T-helper 9 cell (primary cell): ENCODE results near the gene ERC1.
"Not testable (repeated sequence)": the region's sequence is repeated elsewhere in the genome, so short reads cannot be mapped to it uniquely, and the experiment has no call there.

Source experiments
- DNase-seq: peaks from one replicate; pipeline ENCODE4 v3.0.0-alpha.2; 2020

Gene ERC1

DNA sequence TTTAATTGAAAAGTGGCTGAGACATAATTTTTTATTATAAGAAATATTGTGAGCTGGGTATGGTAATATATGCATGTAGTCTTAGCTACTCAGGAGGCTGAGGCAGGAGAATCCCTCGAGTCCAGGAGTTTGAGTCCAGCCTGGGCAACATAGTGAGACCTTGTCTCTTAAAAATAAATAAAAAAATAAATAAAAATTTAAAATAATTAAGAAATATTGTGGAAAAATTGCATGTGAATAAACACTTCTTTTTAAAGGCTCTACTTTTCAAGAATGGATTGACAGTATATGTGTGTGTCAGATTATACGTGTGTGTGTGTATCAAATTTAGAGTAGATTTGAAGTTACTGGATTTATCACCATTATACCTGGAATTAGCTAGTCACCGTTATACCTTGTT, 43.2 kb downstream of the ERC1 start:
- no peak for DNase-seq

DNA sequence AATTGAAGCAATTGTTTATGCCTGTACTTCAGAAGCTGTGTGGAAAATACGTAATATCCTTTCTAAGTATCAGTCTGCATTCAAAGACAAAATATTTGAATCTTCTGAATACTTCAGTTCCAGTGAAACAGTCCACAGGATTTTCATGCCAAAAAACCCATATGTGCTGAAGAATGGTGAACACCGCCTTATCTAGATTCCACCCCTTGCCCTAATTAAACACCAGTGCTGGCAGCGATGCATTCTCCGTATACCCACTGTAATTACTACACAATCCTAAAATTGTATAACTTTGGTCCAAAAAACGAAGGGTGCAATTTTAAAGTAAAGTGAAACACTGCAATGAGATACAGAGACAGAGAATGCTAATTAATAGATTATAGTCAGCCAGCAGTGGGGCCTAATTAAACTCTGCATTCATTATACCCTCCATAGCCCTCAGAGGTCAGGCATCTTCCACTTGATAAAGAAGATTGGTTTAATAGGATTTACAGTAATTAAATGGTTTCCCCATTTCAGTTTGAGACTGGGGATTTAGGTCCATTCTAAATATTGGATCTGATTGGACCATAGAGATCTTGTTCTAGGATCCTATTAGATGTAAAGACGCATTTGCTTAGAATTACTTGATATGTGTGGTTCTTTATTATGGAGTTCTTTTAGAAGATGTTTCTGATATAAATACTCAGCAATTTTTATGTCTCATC, 43.9 kb downstream of the ERC1 start:
- no peak for DNase-seq

DNA sequence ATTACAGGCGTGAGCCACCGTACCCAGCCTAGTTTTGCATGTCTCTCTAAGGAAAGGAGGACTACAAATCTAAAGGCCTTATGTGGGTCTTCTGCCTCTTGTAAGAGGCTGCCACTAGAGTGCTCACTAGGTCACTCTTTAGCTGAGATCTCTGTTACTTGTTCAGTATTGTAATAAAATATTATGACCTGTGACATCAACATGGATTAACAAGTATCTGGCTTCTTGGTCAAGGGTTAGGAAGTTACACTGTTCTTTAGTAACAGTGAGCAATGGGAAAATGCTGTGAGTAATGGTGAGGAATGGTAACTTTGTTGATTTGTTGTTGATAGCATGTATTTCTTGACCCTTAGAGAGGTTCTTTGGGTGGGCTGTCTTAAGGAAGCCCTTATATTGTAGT, 50.5 kb downstream of the ERC1 start:
- DNase-seq = no peak

DNA sequence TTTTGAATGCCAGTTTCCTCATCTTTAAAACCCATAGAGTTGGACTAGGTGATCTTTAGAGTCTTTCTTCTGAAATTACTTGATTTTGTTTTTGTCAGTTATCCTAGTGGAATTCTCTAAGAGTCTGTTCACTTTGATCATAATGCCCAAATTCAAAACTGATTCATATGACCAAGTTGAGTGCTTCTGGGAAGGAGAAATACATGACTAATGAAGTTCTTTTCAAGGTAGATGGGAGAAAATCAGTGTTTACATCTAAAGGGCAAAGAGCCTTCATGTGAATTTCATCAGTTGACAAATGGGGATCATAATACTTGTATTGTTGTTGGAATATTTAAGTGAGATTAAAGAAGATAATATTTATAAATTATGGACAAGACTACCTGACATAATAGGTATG, 53.2 kb downstream of the ERC1 start:
- no peak for DNase-seq

DNA sequence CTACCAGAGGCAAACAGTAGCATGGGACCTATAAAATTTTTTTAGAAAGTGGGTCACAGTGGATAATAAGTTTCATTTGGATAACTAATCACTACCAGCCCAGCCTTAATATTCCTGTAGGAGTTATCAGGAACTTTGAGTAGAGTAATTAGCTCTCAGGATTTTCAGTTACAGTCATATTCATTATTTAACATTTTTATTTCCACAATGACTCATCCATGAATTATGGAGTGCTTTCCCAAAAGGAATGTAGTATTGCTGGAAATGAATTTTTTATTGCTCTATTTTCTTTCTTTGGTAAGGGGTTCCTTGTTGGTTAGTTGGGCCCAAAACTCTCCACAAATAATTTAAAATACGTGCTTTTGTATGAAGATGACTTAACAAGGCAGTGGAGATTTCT, 53.7 kb downstream of the ERC1 start:
- DNase-seq = no peak

DNA sequence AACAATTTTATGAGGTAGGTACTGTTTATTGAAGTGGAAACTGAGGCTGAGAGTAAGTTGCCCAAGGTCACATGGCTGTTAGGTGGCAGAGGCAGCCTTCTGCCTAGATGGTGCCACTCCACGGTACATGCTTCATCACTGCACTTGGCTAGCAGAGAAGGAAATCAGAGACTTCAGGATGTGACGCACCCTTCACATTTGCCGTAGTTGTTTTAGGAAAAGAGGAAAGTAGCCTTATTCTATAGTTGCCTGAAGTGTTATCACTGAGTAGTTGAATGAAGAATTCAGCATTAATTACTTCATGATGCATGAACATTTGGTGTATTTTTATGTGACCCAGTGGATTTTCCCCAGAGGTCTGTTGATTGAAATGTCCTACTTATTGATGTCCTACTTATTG, 55.7 kb downstream of the ERC1 start:
- no peak for DNase-seq

DNA sequence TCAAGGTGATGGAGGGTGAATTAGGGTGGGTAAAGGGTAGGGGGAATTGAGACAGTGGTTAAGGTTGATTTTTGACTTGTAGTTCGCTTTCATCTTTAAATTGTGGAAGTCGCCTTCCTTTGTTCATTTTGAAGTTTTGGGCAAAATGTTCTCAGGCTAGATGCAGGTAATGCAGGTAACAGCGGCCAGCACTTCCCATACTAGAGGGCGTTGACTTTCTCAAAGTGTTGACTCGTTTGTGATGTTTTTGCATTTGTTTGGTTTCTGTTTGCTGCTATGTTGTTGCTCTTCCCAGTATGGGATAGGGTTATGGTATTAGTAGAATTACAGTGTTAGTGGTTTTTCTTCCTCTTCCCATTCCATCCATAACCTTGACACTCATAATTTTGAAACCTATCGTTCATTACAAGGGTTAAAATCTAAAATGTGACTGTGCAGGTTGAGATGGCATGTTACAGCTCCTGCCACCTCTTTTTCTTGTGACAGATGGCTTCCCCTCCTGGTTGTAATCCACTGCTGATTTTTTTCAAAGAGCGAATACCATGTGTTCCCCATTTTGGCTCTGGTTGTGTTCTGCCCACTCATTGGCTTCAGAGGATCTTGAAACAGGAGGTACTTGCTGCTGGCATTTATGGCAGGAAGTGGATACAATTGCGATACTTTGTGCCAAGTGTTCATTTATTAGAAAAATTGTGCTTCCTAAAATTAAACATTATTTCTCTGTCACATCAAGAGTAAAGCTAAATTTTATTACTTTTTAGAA, 57.1 kb downstream of the ERC1 start:
- DNase-seq = no peak

DNA sequence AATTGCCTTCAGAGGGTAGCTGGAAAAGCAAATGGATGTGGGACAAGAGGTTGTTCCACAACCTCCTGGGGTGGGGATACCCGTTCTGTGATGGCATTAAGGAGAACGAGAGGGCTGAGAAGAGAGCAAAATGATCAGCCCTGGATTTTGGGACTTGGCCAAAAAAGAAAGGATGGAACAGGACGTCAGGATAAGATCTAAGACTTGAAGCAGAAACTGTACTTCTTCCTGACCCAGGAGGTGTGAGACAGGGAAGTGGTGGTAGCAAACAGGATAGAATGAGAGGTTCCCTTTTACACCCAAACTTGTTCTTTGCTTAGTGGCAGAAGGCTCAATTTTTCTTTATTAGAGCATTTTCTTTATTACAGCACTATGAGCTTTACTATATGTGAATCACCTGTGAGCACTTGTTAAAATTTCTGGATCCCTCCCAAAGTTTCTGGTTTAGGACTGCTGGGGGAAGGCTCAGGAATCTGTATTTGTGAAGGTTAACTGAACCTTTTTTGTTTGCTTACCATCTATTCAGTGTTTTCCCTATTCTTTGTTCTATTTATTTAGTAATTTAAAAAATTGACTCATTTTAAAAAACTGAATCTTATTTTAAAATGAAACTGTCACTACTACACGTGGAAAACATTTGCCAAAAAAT, 59.2 kb downstream of the ERC1 start:
- DNase-seq = no peak

DNA sequence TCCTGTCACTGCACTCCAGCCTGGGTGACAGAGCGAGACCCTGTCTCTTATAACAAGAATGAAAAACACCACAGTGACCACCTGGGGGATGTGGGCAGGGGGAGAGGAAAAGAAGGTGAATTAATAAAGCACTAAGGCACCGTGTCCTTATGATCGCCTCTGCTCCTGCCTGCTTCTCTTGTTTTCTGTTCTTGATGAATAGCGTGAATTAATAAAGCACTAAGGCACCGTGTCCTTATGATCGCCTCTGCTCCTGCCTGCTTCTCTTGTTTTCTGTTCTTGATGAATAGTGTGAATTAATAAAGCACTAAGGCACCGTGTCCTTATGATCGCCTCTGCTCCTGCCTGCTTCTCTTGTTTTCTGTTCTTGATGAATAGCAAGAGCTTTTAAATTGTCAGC, 60.6 kb downstream of the ERC1 start:
- not testable (repeated sequence) for DNase-seq

DNA sequence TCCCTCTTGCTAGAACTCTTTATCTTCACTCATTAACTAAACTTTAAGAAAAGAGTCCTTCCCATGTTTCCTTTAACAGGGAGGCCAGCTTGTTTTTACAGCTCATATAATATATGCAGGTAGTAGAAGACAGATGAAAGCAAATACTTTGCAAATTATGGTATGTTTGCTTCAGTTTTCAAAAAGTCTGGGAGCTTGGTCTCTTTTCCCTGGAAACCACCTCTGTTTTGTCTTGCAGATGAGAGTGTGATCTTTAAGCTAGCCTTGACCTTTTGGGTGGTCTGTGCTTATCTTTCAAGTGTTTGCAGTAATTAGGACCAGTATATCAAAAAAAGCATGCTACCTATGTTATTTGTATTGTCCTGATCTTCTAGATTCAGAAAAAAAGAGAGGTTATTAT, 62.7 kb downstream of the ERC1 start:
- DNase-seq = no peak

DNA sequence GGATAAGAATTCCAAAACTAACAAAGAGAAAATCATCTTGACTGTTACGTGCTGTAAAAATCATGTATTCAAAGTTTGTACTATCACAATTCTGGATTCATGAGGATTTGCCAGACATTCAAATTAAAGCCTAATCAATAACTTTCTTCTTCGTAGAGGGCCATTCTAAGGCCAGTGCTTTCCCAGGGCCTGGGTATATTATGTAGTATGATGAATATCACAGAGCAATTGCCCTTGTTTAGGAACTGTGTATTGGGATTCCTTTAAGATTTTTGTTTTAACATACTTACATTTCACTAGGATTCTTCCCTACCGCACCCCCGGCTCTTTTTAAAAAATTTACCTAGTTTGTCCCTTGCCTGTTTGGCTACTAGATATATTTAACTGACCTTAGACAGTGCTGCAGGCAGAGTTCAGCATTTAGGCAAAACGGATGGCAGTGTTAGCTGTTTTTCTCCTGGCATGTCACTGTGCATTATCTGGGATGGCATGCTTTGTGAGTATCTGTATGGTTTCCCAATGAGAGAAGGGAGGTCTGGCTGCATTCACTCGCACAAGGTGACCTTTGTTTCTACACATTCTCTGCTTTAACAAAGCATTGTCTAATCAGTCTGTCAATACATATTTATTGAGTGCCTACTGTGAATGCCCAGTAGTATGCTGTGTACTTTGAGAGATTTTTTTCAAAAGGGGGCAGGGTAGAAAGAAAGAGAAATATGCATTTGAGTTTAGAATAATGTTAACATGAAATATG, 63.3 kb downstream of the ERC1 start:
- no peak for DNase-seq

DNA sequence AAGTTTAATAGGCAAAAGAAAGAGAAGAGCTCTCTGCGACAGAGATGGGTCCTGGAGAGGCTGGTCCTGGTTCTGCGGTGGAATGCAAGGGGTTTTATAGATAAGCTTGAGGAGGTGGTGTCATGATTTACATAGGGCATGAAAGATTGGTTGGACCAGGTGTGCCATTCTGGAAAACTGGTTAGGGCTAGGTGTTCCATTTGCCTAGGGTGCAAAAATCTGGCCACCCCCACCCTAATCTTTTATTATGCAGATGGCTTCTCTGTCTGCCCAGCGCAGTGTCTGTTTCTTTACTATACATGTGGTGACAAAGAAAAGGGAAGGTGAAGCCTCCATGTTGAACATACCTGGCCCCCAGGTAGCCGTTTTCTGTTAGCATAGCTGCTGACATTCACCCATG, 65.4 kb downstream of the ERC1 start:
- DNase-seq = no peak

DNA sequence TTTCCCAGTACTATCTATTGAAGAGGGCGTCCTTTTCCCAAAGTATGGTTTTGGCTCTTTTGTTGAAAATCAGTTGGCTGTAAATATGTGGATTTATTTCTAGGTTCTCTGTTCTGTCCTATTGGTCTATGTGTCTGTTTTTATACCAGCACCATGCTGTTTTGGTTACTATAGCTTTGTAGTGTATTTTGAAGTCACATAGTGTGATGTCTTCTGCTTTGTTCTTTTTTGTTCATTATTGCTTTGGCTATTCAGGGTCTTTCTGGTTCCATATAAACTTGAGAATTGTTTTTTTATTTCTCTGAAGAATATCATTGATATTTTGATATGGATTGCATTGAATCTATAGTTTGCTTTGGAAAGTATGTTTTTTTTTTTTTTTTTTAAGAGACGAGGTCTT, 67.4 kb downstream of the ERC1 start:
- DNase-seq = no peak

DNA sequence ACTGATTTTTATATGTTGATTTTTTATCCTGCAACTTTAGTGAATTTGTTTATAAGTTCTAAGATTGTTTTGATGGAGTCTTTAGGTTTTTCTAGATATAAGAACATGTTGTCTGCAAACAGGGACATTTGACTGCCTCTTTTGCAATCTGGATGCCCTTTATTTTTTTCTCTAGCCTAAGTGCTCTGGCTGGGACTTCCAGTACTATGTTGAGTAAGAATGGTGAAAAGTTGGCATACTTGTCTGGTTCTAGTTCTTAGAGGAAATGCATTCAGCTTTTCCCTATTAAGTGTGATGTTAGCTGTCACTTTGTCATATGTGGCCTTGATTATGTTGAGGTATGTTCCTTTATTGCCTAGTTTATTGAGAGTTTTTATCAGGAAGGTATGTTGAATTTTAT, 68.1 kb downstream of the ERC1 start:
- no peak for DNase-seq

DNA sequence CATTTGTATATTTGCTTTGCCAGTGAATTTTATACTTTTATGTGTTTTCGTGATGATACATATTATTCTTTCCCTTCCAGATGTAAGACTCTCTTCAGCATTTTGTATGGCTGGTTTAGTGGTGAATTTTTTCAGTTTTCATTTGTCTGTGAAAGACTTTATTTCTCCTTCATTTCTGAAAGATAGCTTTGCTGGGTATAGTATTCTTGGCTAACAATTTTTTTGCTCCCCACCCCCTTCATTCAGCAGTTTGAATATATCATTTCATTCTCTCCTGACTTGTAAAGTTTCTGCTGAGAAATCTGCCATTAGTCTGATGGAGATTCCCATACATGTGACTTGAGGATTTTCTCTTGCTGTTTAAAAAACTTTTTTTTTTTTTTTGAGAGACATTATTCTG, 72.8 kb downstream of the ERC1 start:
- no peak for DNase-seq

DNA sequence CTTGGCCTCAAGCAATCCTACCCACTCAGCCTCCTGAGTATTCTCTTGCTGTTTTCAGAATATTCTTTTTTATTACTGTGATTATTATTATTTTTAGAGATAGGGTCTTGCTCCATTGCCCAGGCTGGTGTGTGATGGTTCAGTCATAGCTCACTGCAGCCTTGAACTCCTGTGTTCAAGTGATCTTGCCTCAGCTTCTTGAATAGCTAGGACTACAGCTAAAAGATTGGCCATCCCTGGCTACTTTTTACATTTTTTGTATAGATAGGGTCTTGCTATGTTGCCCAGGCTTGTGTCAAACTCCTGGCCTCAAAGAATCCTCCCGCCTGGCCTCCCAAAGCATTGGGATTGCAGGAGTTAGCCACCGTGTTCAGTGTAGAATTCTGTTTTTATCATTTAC, 73.3 kb downstream of the ERC1 start:
- no peak for DNase-seq

DNA sequence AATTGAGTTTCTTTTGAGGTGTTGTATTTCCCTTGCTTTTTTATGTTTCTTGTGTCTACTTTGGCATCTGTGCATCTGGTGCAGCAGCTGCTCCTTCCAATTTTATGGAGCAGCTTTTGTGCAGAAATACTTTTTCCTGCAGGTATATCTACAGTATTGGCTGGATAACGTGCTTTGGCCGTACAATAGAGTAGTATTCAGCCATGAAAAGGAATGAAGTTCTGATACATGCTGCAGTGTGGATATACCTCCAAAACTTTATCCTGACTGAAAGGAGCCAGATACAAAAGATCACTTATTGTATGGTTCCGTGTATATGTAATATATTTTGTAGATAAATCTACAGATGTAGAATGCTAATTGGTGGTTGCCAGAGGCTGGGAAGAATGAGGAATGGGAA, 74.6 kb downstream of the ERC1 start:
- DNase-seq = no peak

DNA sequence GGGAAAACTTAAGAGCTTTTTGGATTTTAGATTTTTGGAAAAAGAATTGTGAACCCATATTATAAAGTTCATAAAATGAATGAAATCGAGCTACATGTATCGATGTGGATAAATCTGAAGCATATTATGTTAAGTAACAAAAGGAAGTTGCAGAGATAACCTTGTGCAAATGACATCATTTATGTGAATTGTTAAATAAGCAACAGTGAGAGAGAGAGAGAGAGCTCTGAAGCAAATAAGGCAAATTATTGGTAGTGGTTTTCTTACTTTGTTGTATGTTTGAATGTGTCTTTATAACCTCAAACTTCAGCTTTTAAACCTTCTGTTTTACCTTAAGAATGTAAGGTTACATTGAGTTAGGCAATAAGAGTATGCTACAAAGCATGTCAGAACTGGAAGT, 78.8 kb downstream of the ERC1 start:
- no peak for DNase-seq

DNA sequence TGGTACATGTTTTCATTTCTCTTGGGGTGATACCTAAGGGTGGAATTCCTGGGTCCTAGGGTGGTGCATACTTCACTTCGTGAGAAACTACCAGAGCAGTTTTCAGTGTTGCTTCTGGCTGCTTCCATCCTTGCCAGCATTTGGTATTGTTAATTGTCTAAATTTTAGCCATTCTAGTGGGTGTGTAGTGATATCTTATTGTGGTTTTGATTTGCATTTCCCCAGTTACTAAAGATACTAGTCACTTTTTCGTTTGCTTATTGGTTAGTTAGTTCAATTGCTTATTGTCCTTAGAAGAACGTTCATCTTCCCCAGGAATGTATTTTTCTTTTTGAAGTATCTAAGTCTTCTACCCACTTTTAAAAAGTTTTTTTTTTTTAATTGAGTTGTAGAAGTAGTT, 80.2 kb downstream of the ERC1 start:
- DNase-seq = no peak

DNA sequence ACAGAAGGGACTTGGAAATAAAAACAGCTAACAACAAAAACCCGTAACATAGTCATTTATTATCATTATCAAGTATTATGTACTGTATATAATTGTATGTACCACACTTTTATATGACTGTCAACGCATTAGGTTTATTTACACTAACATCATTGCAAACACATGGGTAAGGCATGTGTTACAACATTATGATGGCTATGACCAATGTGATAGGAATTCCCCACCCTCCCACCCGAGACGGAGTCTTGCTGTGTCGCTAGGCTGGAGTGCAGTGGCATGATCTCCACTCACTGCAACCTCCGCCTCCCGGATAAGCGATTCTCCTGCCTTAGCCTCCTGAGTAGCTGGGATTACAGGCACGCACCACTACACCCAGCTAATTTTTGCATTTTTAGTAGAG, 82.6 kb downstream of the ERC1 start:
- no peak for DNase-seq

DNA sequence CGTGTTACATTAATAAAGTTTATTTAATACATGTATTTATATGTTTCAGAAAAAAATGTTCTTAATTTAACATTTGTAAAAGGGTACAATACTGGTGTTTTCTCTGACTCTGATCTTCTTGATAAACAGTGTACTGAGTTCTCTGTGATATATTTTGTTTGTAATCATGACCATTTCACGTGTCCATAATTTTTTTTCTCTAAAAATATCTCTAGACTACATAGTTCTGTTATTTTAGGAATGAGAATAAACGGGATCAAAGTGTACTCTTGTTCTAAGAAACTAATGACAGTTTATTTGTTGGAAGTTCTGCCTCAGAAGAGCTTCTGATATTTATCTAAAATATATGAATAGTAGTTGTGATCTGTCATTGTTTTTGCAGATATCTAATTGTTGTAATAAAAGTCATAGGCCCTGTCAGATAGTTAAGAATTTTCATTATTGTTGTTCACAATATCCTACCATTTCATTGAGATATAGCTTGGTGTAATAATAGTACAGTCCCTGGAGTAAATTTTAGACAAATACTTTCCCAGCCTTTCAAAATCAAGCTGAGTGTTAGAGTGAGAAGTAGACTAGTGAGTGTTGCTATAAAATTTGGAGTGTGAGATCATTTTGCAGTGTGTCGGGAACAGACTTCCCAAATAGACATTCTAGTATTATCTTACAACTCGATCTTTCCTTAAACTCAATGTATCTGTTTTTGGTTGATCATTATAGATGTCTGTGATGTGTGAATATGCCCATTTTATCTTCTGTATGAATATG, 86.2 kb downstream of the ERC1 start:
- DNase-seq = no peak

DNA sequence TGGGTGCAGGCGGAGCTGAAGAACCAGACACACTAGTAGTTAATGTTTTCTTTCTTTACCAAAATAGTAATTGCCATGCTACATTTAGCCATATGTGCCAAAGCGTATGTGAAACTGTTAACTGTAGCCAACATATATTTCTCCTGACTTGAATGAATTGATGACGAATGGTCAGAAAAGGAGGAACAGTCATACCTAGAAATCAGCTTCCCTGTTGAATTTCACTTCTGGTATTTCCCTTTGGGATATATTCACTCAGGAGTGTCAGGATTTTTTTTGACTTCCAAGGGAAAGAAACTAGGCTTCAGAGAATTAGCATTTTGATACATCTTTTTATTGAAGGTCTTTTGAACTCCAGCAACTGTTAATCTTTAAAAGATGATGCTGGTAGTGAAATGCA, 87.0 kb downstream of the ERC1 start:
- no peak for DNase-seq
